Left lung (tissue), 10 donors: ENCODE results near the gene NOTCH3. TPM values are rescaled to one million over a fixed set of nuclear protein-coding genes. Genes with fewer than 3 reads are reported as not detected.

ENCODE experiments used
- ATAC-seq: fragments of 200-7000 bp; cut with Tn5 transposase; one replicate; pipeline ENCODE4 v1.9.1; 2020; ENCODE audit warnings: moderate library complexity
- DNase-seq, 4 donors: peaks; one replicate each; pipeline ENCODE4 v3.0.0-alpha.2; 2013 to 2020
- H3K27ac ChIP-seq, 2 donors: fragments of 200-600 bp; sonication (generic) in 1 of 2; one replicate each; pipeline versions ENCODE4 v1.5.0 to v1.8.0; 2020 to 2021
- H3K27me3 ChIP-seq, 2 donors: fragments of 200-600 bp; sonication (generic) in 1 of 2; one replicate each; pipeline versions ENCODE4 v1.5.0 to v1.8.0; 2020 to 2021
- H3K36me3 ChIP-seq, 2 donors: fragments of 200-600 bp; sonication (generic) in 1 of 2; one replicate each; pipeline versions ENCODE4 v1.5.0 to v1.8.0; 2020 to 2021
- H3K4me1 ChIP-seq, 2 donors: fragments of 200-600 bp; one replicate each; pipeline ENCODE4 v1.8.0; 2021
- H3K4me3 ChIP-seq, 2 donors: fragments of 200-600 bp; sonication (generic) in 1 of 2; one replicate each; pipeline versions ENCODE4 v1.5.0 to v1.8.0; 2020 to 2021; ENCODE audit warnings: mild to moderate bottlenecking in 1 of 2
- H3K9me3 ChIP-seq, 2 donors: fragments of 200-600 bp; sonication (generic) in 1 of 2; one replicate each; pipeline versions ENCODE4 v1.5.0 to v1.8.0; 2020 to 2021
- CTCF ChIP-seq, 2 donors: fragments of 200-600 bp; sonication (generic) in 1 of 2; IDR thresholded peaks; one replicate each; pipeline versions ENCODE4 v1.5.0 to v1.8.0; 2021; ENCODE audit warnings: antibody characterized with exemption in 2 of 2
- intact Hi-C, 2 donors: fragments of 100-400 bp; cut with DNase I; formaldehyde crosslinking; loops; one replicate each; pipeline versions ENCODE4 v1.11.2 to v1.14.2; 2022
- polyA plus RNA-seq, 6 donors: library from polyadenylated mRNA; unstranded; fragments of 120-200 nt; gene quantifications; one replicate each; pipeline ENCODE4 v1.2.1, GENCODE V29; 2013; ENCODE audit not compliant: insufficient read length in 6 of 6
- total RNA-seq, 2 donors: library from RNA; stranded (reverse); fragmentation: NEBNext Ultra II Directional; extraction: Animal tissue kit (Norgen Biotek cat#: 25700); gene quantifications; one replicate each; pipeline ENCODE4 v1.2.1, GENCODE V29; 2021
- donor health status: DM: no; HTN: yes; CAD: no.
- donor health status: DM: no; HTN: no; CAD: no.

Gene NOTCH3
- total and polyA plus RNA-seq, 8 donors: 73.2 to 130 (median 107) TPM

- no peak for DNase-seq
- Histone ChIP-seq H3K4me3 (peak overlapping the region in 1 of 2 donors; percentile 47), H3K27me3 (peaks cover 0 to 65% of the 10 kb centered on the region in 2 donors), H3K36me3 (no peaks in the 10 kb centered on the region), H3K9me3 (no peaks in the 10 kb centered on the region), H3K27ac (no peak overlapping the region), H3K4me1 (peaks cover 0 to 25% of the 10 kb centered on the region in 2 donors)
- TF ChIP-seq CTCF (IDR thresholded peaks at IDR 0.05): no peak
- intact Hi-C loops: no loop called here
- ATAC-seq: no peak
Observed at GRCh38 chr19:15201374-15202023, 704 bp upstream of the NOTCH3 start.

GRCh38 chr19:15199661-15200552 lies 888 bp downstream of the NOTCH3 start:
- DNase-seq: peak in 2 of 4 donors; percentile 78 to 79
- ATAC-seq: peak; percentile 18
- no peak for TF ChIP-seq CTCF (IDR thresholded peaks at IDR 0.05)
- H3K4me1 ChIP-seq: peaks cover 0 to 25% of the 10 kb centered on the region in 2 donors
- peaks cover 0 to 81% of the 10 kb centered on the region in 2 donors for H3K27me3 ChIP-seq
- peak overlapping the region; percentile 47 to 59 for H3K4me3 ChIP-seq
- no peaks in the 10 kb centered on the region for H3K36me3 ChIP-seq
- H3K27ac ChIP-seq: peak overlapping the region; percentile 37 to 62
- intact Hi-C loops: no loop called here
- H3K9me3 ChIP-seq: no peaks in the 10 kb centered on the region

DNA sequence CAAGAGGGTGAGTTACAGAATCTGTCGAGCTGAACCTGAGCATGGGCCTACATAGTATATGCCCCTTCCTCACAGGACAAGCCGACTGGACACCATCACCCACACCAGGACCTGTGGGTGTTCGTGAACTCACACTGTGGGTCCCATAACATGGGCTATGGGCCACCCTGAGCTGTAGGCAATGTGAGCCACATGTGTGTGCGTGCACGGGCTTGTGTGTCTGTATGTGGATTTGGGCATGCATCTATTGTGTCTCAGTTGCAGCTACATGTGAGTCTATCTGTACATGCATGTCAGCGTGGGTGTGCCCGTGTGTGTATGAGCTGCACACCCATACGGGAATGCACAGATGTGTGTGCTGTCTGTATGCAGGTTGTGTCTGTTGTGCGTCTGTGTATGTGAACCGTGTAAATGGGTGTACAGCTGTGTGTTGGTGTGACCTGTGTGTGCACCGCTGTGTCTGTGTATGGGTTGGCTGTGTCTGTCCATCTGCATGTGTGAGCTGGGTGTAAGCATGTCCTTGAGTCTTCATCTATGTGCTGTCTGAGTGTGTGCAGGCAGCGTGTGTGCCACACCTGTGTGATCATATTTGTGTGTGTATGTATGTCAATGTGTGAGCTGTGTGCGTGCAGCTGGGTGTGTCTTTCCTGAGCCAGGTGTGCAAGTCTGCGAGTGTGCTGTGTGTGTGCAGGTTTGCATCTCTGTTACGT lies 1.7 kb downstream of the NOTCH3 start:
- no peak for TF ChIP-seq CTCF (IDR thresholded peaks at IDR 0.05)
- Histone ChIP-seq H3K9me3 (no peaks in the 10 kb centered on the region), H3K4me3 (peak overlapping the region; percentile 47 to 59), H3K27me3 (peaks cover 0 to 89% of the 10 kb centered on the region in 2 donors), H3K4me1 (peaks cover 0 to 25% of the 10 kb centered on the region in 2 donors), H3K27ac (peak overlapping the region in 1 of 2 donors; percentile 62), H3K36me3 (no peaks in the 10 kb centered on the region)
- intact Hi-C loops: no loop called here
- no peak for DNase-seq
- ATAC-seq: no peak

- Histone ChIP-seq H3K27me3 (peaks cover 0 to 98% of the 10 kb centered on the region in 2 donors), H3K4me1 (peaks cover 0 to 25% of the 10 kb centered on the region in 2 donors), H3K36me3 (no peaks in the 10 kb centered on the region), H3K9me3 (no peaks in the 10 kb centered on the region), H3K27ac (no peak overlapping the region), H3K4me3 (no peak overlapping the region)
- intact Hi-C loops: no loop called here
- no peak for TF ChIP-seq CTCF (IDR thresholded peaks at IDR 0.05)
- DNase-seq (no peak), ATAC-seq (no peak)
Observed at GRCh38 chr19:15197942-15198341, 2.9 kb downstream of the NOTCH3 start.
